Uterus (tissue), 2 donors: ENCODE data around the gene NPHP4.

Experiments
- POLR2A ChIP-seq, 2 donors: fragments of 450-650 bp; IDR thresholded peaks; one replicate each; pipeline ENCODE4 v1.6.1; 2016; ENCODE audit warnings: antibody characterized with exemption in 2 of 2, mild to moderate bottlenecking in 1 of 2, moderate library complexity in 1 of 2
- TF ChIP-seq, protein P1 (sequence below), 4 experiments: fragments of 200-600 bp in 2 of 4; fragments of 450-650 bp in 2 of 4; sonication (generic) in 2 of 4; IDR thresholded peaks; one replicate each; pipeline ENCODE4 v1.5.1; 2016 to 2019; ENCODE audit warnings: antibody characterized with exemption in 4 of 4, mild to moderate bottlenecking in 2 of 4, moderate library complexity in 1 of 4

DNA sequence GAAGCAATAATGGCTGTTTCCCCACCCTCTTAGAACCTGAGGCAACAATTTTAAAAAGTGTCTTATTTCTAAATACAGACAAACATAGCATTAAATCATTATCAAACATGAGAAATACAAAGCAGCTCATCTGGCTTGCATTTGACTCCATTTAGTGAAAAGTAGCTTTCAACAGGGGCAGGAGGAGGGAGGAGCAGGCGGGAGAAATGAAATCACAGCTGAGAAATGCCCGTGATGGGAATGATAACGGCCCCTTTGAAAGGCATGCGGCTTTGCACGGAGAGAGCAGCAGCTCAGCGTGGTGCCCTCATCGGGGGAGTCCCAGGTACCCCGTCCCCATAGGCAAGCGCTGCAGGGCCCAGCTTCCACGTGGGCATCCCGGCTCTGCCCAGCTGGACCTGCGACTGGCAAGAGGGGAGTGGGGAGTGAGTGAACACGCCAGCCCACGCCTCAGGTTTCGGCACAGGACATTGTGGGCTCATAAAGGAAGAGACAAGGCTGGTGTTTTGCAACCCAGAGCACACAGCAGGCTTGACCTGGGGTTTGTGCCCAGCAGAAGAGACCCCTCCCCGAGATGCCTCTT, 134.6 kb downstream of the NPHP4 start:
- TF ChIP-seq, protein P1, sequence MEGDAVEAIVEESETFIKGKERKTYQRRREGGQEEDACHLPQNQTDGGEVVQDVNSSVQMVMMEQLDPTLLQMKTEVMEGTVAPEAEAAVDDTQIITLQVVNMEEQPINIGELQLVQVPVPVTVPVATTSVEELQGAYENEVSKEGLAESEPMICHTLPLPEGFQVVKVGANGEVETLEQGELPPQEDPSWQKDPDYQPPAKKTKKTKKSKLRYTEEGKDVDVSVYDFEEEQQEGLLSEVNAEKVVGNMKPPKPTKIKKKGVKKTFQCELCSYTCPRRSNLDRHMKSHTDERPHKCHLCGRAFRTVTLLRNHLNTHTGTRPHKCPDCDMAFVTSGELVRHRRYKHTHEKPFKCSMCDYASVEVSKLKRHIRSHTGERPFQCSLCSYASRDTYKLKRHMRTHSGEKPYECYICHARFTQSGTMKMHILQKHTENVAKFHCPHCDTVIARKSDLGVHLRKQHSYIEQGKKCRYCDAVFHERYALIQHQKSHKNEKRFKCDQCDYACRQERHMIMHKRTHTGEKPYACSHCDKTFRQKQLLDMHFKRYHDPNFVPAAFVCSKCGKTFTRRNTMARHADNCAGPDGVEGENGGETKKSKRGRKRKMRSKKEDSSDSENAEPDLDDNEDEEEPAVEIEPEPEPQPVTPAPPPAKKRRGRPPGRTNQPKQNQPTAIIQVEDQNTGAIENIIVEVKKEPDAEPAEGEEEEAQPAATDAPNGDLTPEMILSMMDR (IDR thresholded peaks at IDR 0.05), result no peak
- TF ChIP-seq POLR2A (IDR thresholded peaks at IDR 0.05), result no peak
